Mesothelial cell of epicardium (in vitro differentiated cells): ENCODE results near the gene SNAP47. TPM values are rescaled to one million over a fixed set of nuclear protein-coding genes. Genes with fewer than 3 reads are reported as not detected.

Experiments
- DNase-seq, 2 experiments: peaks; one replicate each; pipeline ENCODE4 v3.0.0; 2021; ENCODE audit warnings: low spot score in 2 of 2; ENCODE audit not compliant: unreplicated experiment in 2 of 2
- H3K27ac Mint-ChIP-seq: 2 replicates; pipeline ENCODE4 v1.8.0; 2021; ENCODE audit warnings: mixed read lengths
- H3K27me3 Mint-ChIP-seq: 2 replicates; pipeline ENCODE4 v1.8.0; 2021; ENCODE audit warnings: low read depth, mixed read lengths
- H3K36me3 Mint-ChIP-seq: 2 replicates; pipeline ENCODE4 v1.8.0; 2021; ENCODE audit warnings: mixed read lengths
- H3K4me1 Mint-ChIP-seq: 2 replicates; pipeline ENCODE4 v1.8.0; 2021; ENCODE audit warnings: mixed read lengths
- H3K4me3 Mint-ChIP-seq: 2 replicates; pipeline ENCODE4 v1.8.0; 2021; ENCODE audit warnings: mild to moderate bottlenecking, moderate library complexity, mixed read lengths
- H3K9me3 Mint-ChIP-seq: 2 replicates; pipeline ENCODE4 v1.8.0; 2021; ENCODE audit warnings: mixed read lengths
- total RNA-seq: library from RNA; stranded (reverse); gene quantifications from 3 replicates; pipeline ENCODE4 v1.2.1, GENCODE V29; 2021
- TF ChIP-seq, protein P1 (sequence below): fragments of 200-600 bp; sonication (generic); IDR thresholded peaks from one replicate; pipeline ENCODE4 v1.5.0; 2021; ENCODE audit warnings: antibody characterized with exemption; ENCODE audit not compliant: unreplicated experiment

SNAP47 gene
- total RNA-seq, 1 donor from 2014 or later = 42.6 TPM

DNA sequence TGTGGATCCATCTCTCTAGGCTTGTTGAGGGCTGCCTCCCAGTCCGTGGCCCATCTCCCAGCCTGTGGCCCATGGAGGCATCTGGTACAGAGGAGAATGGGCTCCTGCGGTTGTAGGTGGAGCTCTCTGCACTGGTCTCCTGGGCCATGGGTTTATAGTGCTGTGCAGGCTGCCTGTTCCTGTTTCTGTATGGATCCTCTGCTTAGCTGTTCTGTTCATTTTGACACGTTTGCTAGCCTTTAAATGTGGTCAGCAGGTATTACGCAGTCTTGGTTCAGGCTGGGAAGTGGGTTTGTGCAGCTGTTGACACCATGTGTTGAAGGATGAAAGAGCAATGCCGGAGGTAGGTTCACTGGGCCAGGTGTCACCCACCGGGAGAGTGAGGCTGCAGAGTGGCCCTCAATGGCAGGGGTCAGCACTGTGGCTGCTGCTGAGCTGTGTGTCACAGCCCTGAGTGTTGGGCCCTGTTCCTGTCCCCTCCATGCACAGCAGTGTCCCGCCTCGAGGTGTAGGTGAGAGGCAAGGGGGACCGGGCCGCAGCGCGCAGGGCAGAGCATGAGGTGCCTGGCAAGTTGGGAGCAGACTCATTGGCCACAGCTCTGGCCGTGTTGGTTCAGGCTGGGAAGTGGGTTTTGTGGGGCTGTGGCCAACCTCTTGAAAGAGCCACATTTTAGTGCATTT is 39.0 kb downstream of the SNAP47 start:
- DNase-seq = no peak
- peaks cover 14% of the 10 kb centered on the region for H3K36me3 Mint-ChIP-seq
- no peak overlapping the region for H3K27ac Mint-ChIP-seq
- H3K4me3 Mint-ChIP-seq = no peak overlapping the region
- no peaks in the 10 kb centered on the region for H3K9me3 Mint-ChIP-seq
- TF ChIP-seq, protein P1, sequence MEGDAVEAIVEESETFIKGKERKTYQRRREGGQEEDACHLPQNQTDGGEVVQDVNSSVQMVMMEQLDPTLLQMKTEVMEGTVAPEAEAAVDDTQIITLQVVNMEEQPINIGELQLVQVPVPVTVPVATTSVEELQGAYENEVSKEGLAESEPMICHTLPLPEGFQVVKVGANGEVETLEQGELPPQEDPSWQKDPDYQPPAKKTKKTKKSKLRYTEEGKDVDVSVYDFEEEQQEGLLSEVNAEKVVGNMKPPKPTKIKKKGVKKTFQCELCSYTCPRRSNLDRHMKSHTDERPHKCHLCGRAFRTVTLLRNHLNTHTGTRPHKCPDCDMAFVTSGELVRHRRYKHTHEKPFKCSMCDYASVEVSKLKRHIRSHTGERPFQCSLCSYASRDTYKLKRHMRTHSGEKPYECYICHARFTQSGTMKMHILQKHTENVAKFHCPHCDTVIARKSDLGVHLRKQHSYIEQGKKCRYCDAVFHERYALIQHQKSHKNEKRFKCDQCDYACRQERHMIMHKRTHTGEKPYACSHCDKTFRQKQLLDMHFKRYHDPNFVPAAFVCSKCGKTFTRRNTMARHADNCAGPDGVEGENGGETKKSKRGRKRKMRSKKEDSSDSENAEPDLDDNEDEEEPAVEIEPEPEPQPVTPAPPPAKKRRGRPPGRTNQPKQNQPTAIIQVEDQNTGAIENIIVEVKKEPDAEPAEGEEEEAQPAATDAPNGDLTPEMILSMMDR = no peak
- no peaks in the 10 kb centered on the region for H3K27me3 Mint-ChIP-seq
- no peaks in the 10 kb centered on the region for H3K4me1 Mint-ChIP-seq

DNA sequence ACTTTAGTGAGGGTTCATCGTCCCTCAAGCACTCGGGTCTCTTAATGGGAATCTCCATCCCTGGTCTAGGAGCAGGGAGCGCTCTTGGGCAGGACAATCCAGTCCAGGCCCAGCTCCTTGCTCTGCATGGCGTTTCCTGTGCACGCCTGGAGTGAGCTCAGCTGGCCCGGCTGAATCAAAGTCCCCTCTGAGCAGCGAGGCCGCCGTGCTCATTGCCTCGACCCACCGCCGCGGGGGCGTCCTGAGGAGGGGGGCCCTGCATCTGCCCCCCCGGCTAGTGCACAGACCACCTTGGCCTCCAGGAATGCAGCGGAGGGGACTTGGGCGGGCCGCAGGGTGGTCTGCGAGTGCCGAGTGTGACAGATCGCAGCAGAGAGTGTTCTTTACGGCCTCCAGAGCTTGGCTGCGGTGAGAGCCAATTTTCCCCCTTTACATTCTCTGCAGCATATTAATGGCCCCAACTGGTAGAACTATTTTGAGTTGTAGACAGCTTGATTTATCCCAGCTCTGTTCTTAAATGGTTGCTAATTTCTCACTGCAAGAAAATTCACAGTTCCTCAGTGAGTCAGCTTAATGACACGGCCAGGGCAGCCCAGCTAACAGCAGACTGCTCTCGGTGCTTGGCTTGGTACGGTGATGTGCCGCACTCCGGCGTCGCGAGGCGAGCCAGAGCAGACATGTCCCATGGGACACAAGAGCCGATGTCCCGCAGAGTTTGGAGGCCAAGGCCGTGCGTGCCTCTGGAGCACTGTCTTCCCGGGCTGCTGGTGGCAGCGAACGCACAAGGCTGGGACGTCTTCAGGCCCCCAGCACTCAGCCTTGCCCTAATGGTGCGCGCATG is 39.8 kb downstream of the SNAP47 start:
- TF ChIP-seq, protein P1 = no peak
- Mint-ChIP-seq H3K4me3 (no peak overlapping the region), H3K27me3 (no peaks in the 10 kb centered on the region), H3K36me3 (peaks cover 14% of the 10 kb centered on the region), H3K9me3 (no peaks in the 10 kb centered on the region), H3K27ac (no peak overlapping the region), H3K4me1 (no peaks in the 10 kb centered on the region)
- DNase-seq = no peak

DNA sequence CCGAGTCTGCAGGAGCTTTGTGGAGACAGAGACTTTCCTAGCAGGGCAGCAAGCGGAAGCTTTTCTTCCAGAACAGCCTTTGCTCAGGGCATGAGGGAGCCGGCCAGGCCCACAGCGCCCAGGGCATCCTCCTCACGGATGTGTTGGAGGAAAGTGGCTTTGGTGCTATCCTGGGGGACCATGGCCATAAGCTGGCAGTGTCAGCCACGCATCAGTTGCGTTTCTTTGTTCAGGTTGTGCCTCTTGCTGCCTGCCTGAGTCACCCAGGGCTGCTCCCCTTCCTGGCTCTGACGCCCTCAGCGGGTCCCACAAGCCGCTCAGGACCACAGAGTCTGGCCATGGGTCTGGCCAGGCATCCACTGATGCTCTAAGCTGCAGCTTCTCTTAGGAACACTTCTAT is 40.6 kb downstream of the SNAP47 start:
- Mint-ChIP-seq H3K36me3 (peaks cover 11% of the 10 kb centered on the region), H3K4me3 (no peak overlapping the region), H3K27ac (no peak overlapping the region), H3K27me3 (no peaks in the 10 kb centered on the region), H3K4me1 (no peaks in the 10 kb centered on the region), H3K9me3 (no peaks in the 10 kb centered on the region)
- DNase-seq = no peak
- TF ChIP-seq, protein P1 = no peak

DNA sequence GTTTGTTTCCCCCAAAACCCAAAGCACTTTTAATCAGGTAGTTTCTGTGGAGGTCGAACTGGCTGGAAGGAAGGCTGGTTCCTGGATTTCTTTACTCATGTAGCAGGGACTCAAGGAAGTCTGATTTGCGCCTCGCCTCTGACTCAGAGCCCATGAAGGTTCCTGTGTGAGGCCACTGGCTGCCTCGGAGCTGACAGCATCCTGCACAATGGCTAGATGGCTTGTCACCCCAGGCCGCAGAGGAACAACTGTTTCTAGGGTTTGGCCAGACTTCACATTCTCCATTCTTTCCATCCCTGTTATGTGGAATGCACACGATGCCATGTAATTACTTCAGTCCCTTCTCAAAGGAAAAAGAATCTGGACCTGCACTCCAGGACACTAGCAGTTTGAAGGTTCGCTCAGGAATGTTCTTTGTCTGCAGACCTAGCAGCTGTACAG is 41.1 kb downstream of the SNAP47 start:
- H3K27ac Mint-ChIP-seq = no peak overlapping the region
- TF ChIP-seq, protein P1 = no peak

DNA sequence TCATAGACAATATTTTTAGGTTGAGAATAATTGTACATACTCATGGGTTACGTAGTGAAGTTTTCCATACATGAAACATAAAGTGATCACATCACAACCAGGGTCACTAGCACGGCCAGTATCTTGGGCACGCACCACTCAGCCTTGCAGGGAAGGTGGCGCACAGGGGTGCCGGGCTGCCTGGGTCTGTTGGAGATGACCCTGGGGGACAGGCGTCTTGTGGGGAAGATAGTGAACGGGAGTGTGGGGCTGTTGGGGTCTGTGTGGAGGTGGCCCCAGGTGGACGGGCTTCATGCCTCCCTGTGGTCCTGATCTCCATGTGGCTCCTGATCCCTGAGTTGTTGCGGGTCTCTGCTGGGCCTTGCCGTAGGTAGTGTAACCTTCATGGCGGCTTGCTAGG is 41.9 kb downstream of the SNAP47 start:
- no peak for DNase-seq
- Mint-ChIP-seq H3K27ac (no peak overlapping the region), H3K36me3 (peaks cover 11% of the 10 kb centered on the region), H3K9me3 (no peaks in the 10 kb centered on the region), H3K4me1 (no peaks in the 10 kb centered on the region), H3K27me3 (no peaks in the 10 kb centered on the region), H3K4me3 (no peak overlapping the region)
- TF ChIP-seq, protein P1 = no peak

More for the DNA sequence above, 41.1 kb downstream of the SNAP47 start:
- no peaks in the 10 kb centered on the region for H3K9me3 Mint-ChIP-seq
- peaks cover 11% of the 10 kb centered on the region for H3K36me3 Mint-ChIP-seq
- H3K27me3 Mint-ChIP-seq = no peaks in the 10 kb centered on the region
- H3K4me1 Mint-ChIP-seq = no peaks in the 10 kb centered on the region
- DNase-seq = no peak
- H3K4me3 Mint-ChIP-seq = no peak overlapping the region
